Osteoblast (primary cell): Measurements from ENCODE around the gene TTC19. TPM values are rescaled to one million over a fixed set of nuclear protein-coding genes. Genes with fewer than 3 reads are reported as not detected.

Experiments
- DNase-seq: peaks from one replicate; pipeline ENCODE4 v3.0.0; 2011; ENCODE audit warnings: low spot score, mixed read lengths; ENCODE audit not compliant: insufficient read length; ENCODE audit errors: missing footprints
- H2AFZ ChIP-seq: 2 replicates; pipeline ENCODE4 v1.6.0; 2011; ENCODE audit warnings: mild to moderate bottlenecking, low read length
- H3K27ac ChIP-seq: 2 replicates; pipeline ENCODE4 v1.5.1; 2011; ENCODE audit warnings: mild to moderate bottlenecking, low read depth, low read length, moderate library complexity
- H3K27me3 ChIP-seq: 2 replicates; pipeline ENCODE4 v1.6.0; 2012; ENCODE audit warnings: mild to moderate bottlenecking, control low read depth, inconsistent platforms, low read length, moderate library complexity; ENCODE audit not compliant: insufficient read depth
- H3K36me3 ChIP-seq: 2 replicates; pipeline ENCODE4 v1.5.1; 2011; ENCODE audit warnings: mild to moderate bottlenecking, low read length, control low read depth, moderate library complexity; ENCODE audit not compliant: insufficient read depth
- H3K4me1 ChIP-seq: 2 replicates; pipeline ENCODE4 v1.5.1; 2011; ENCODE audit warnings: mild to moderate bottlenecking, low read length, control low read depth, moderate library complexity; ENCODE audit not compliant: insufficient read depth
- H3K4me2 ChIP-seq: 2 replicates; pipeline ENCODE4 v1.6.0; 2011; ENCODE audit warnings: mild to moderate bottlenecking, low read length; ENCODE audit not compliant: insufficient read depth
- H3K4me3 ChIP-seq: fragments of 200-600 bp; sonication (generic); 3 replicates; pipeline ENCODE4 v1.5.1; 2012; ENCODE audit warnings: mild to moderate bottlenecking, low read length, inconsistent platforms; ENCODE audit not compliant: insufficient read depth
- H3K79me2 ChIP-seq: 2 replicates; pipeline ENCODE4 v1.6.0; 2012; ENCODE audit warnings: mild to moderate bottlenecking, low read length, control low read depth, inconsistent platforms; ENCODE audit not compliant: insufficient read depth
- H3K9me3 ChIP-seq: 2 replicates; pipeline ENCODE4 v1.5.1; 2011; ENCODE audit warnings: low read depth, low read length, control low read depth
- H4K20me1 ChIP-seq: 2 replicates; pipeline ENCODE4 v1.6.0; 2012; ENCODE audit warnings: mild to moderate bottlenecking, low read length, control low read depth; ENCODE audit not compliant: insufficient read depth
- total RNA-seq: library from RNA; depleted of rRNA; stranded (reverse); fragments of >200 nt; gene quantifications from 2 replicates; pipeline ENCODE4 v1.2.3, GENCODE V29; 2012
- TF ChIP-seq, protein P1 (sequence below): IDR thresholded peaks from 2 replicates; pipeline ENCODE4 v1.5.1; 2011; ENCODE audit warnings: mild to moderate bottlenecking, low read depth, low read length, moderate library complexity; ENCODE audit errors: extremely low read depth

TTC19 gene
- total RNA-seq, 1 donor = 31.8 TPM

DNA sequence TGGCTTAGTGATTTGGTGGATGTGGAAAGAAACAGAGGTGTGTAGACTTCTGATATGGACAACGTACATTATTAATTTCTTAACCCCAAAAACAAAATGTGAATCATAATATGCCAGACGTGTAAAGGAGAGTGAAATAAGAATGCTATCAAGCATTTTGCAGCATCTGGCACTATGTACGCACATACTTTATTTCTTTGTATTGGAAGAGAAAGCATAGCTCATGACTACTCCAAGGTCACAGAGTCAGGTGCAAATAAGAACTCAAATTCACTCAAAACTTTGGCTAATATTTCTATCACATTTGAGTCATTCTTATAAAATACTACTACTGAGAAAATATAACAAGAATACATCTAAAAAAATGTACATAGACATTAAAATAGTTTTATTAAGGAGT, 74.8 kb downstream of the TTC19 start:
- H2AFZ ChIP-seq = no peak overlapping the region
- no peak for DNase-seq
- H3K27ac ChIP-seq = no peak overlapping the region
- H3K4me3 ChIP-seq = no peak overlapping the region
- H3K4me1 ChIP-seq = no peaks in the 10 kb centered on the region
- no peaks in the 10 kb centered on the region for H4K20me1 ChIP-seq
- no peak overlapping the region for H3K4me2 ChIP-seq
- TF ChIP-seq, protein P1, sequence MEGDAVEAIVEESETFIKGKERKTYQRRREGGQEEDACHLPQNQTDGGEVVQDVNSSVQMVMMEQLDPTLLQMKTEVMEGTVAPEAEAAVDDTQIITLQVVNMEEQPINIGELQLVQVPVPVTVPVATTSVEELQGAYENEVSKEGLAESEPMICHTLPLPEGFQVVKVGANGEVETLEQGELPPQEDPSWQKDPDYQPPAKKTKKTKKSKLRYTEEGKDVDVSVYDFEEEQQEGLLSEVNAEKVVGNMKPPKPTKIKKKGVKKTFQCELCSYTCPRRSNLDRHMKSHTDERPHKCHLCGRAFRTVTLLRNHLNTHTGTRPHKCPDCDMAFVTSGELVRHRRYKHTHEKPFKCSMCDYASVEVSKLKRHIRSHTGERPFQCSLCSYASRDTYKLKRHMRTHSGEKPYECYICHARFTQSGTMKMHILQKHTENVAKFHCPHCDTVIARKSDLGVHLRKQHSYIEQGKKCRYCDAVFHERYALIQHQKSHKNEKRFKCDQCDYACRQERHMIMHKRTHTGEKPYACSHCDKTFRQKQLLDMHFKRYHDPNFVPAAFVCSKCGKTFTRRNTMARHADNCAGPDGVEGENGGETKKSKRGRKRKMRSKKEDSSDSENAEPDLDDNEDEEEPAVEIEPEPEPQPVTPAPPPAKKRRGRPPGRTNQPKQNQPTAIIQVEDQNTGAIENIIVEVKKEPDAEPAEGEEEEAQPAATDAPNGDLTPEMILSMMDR = no peak
- no peaks in the 10 kb centered on the region for H3K9me3 ChIP-seq
- peaks cover 72% of the 10 kb centered on the region for H3K36me3 ChIP-seq
- H3K79me2 ChIP-seq = peaks cover 13% of the 10 kb centered on the region
- H3K27me3 ChIP-seq = no peaks in the 10 kb centered on the region

DNA sequence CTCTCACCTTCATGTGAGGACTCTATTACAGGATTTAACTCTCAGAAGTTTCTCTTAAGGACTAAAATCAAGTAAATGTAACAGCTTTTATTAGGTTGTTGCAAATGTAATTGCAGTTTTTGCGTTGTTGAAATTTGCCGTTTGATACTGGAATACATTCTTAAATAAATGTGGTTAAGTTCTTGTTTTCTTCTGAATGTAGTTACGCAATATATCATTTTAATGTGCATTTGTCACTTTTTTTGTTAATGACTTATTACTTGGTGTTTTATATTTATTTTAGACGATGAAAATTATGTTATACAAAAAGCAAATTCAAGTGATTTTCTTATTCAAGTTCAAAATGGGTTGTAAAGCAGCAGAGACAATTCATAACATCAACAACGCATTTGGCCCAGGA, 76.3 kb downstream of the TTC19 start:
- H3K4me3 ChIP-seq = no peak overlapping the region
- H3K27ac ChIP-seq = no peak overlapping the region
- TF ChIP-seq, protein P1 = no peak
- no peak overlapping the region for H2AFZ ChIP-seq
- H4K20me1 ChIP-seq = no peaks in the 10 kb centered on the region
- peaks cover 71% of the 10 kb centered on the region for H3K36me3 ChIP-seq
- no peaks in the 10 kb centered on the region for H3K4me1 ChIP-seq
- peaks cover 7% of the 10 kb centered on the region for H3K79me2 ChIP-seq
- no peaks in the 10 kb centered on the region for H3K27me3 ChIP-seq
- no peak overlapping the region for H3K4me2 ChIP-seq
- no peaks in the 10 kb centered on the region for H3K9me3 ChIP-seq
- no peak for DNase-seq

Other genes with a start within 250 kb of the TTC19 start
- 4.7 and 5.9 TPM in 2 replicates for gene ADORA2B, start 54.7 kb upstream of the TTC19 start, total RNA-seq
- gene ZSWIM7, start 120 bp upstream of the TTC19 start, total RNA-seq = 11.6 and 14.7 TPM in 2 replicates
- gene NCOR1, start 215.7 kb downstream of the TTC19 start, total RNA-seq = 70.7 and 86.9 TPM in 2 replicates
- gene PIGL, start 217.4 kb downstream of the TTC19 start, total RNA-seq = 21.8 and 23.5 TPM in 2 replicates